Activated CD4-positive, alpha-beta T cell treated with anti-CD3 and anti-CD28 coated beads, Interleukin-2, amount 50 U/mL, for 24 hours (primary cell): ENCODE results near the gene SLC35C1.
"Not testable (repeated sequence)": the region's sequence is repeated elsewhere in the genome, so short reads cannot be mapped to it uniquely, and the experiment has no call there.

ENCODE experiments used
- DNase-seq, 2 donors: peaks; one replicate each; pipeline ENCODE4 v3.0.0-alpha.2; 2020; ENCODE audit warnings: low read depth in 1 of 2, low spot score in 1 of 2

The SLC35C1 gene

DNA sequence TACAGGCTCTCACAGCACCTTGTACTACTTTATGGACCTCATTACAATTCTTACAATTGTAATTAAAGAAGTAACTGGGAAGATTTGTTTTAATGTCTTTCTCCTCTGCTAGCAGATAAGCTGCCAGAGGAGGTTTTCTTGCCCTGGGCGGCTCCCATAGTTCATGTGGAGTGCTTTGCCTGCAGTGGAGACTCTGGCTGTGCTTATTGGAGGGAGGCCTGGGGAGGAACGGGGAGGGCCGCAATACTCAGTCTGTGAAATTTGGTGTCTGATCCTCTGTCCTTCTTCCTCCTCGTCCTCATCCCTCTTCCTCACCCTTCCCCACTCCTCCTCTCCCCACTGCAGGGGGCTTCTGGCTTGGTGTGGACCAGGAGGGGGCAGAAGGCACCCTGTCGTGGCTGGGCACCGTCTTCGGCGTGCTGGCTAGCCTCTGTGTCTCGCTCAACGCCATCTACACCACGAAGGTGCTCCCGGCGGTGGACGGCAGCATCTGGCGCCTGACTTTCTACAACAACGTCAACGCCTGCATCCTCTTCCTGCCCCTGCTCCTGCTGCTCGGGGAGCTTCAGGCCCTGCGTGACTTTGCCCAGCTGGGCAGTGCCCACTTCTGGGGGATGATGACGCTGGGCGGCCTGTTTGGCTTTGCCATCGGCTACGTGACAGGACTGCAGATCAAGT lies 5.6 kb downstream of the SLC35C1 start:
- no peak for DNase-seq

DNA sequence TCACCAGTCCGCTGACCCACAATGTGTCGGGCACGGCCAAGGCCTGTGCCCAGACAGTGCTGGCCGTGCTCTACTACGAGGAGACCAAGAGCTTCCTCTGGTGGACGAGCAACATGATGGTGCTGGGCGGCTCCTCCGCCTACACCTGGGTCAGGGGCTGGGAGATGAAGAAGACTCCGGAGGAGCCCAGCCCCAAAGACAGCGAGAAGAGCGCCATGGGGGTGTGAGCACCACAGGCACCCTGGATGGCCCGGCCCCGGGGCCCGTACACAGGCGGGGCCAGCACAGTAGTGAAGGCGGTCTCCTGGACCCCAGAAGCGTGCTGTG lies 6.1 kb downstream of the SLC35C1 start:
- no peak for DNase-seq

DNA sequence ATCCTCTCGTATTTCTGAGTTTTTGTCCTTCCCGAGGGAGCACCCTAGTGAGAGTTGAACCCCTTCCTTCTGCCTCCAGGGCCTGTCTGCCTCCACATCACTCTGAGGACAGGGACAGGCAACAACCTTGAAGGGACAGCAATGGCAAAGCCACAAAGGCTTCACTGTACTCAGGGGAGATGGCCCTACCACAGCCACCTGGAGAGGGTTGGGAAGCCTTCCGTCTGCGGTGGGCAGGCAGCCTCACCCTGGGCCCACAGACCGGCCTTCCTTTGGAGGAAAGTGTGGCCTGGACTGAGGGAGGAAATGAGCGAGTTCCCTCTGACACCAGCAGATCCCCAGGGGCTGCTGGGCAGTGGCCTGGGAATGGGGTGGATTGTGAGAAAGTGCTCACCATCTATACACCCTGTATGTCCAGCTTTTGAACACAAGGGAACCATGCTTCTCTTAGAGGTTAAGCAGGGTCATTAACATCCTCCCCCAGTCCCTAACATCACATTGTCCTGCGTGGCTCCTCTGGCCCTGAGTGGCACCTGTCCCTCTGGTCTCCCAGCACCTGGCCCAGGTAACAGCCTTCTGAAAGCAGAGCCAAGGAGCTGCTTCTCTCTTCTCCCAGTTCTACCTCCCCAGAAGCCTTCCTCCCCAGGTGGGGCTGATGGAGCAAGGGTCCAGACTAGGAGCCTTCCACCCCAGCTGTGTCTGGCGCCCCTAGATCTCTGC lies 6.8 kb downstream of the SLC35C1 start:
- no peak for DNase-seq

DNA sequence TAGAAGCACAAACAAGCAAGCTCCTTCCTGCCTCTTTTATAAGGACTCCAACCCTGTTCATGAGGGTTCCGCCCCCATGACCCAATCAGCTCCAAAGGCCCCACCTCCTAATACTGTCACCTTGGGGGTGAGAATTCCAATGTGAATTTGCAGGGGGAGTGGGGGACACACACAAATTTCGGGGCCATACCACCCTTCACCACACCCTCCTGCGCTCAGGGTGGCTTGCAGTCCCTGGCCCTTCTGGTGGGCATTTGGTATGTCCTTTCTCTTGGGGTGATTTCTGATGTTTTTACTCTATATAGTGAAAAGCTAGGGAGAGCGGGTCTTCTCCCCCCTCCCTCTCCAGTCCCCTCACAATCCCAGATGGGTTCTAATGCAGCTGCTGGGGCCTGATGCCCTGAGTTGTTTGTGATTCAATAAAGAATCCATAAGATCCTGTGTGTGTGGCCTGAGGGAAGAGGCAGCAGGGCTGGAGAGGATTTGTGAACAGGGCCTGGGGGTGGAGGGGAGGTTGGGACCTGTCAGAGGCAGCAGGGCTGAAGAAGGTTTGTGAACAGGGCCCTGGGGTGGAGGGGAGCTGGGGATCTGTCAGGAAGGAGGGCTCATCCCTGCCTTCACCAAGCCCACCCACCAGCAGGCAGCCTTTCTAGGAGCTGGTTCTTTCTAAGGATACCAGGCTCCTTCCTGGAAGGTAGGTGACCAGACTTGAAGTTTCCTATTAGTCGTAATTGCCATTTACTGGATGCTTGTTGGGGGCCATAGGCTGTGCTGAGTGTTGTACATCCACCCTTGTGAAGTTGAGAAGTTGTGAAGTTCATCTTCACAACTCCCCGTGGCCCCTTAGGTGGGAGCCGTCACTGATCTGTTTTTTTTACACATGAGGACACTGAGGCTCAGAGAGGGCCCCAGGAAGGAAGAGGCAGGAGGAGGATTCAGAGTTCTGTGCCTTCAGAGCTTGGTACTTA lies 7.9 kb downstream of the SLC35C1 start:
- no peak for DNase-seq

DNA sequence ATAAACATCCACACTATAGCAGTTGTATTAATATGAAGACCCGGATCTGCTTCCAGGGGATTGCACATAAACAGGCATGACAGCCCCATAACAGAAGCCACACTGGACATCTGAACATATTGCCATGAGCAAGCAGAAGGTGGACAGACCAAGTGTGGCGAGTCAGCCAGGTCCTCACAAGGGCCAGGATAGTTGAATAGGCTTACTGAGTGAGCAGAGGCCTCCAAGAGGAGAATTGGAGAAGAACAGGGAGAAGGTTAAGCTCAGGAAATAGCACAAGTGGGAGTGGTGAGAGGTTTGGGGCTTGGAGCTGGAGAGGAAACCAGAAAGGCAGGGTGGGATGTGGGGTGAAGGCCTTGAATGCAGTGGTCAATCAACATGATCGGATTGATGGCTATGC lies 10.8 kb downstream of the SLC35C1 start:
- DNase-seq: no peak

DNA sequence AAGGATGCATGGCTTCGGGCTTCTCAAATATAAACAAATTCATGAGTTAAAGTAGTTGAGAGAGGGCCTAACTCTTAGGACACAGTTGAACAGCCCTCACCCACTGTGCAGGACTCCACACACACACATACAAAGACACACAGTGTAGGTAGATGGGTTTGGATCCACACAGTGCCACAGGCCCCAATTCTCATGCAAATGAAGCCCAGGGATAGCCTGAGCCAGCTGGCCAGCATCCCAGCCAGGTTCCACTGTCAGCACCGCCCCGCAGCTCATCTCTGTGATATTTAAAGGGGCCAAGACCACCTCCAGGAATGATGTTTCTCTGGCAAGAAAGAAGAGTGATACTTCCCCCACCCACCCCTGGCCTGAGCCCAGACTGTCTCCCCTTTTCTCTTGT lies 11.7 kb downstream of the SLC35C1 start:
- DNase-seq: no peak

DNA sequence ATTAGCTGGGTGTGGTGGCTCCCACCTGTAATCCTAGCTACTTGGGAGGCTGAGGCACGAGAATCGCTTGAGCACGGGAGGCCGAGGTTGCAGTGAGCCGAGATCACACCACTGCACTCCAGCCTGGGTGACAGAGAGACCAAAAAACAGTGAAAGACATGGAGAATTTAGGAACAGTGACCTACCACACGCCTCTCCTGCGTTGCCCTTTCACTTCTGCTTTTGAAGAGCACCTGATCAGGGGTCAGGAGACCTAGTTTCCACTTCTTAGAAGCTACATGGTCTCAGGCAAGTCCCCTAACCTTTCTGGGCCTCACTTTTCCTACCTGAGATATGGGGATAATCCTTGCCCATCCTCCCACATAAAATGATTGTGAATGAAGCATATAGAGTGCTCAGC lies 12.2 kb downstream of the SLC35C1 start:
- no peak for DNase-seq

DNA sequence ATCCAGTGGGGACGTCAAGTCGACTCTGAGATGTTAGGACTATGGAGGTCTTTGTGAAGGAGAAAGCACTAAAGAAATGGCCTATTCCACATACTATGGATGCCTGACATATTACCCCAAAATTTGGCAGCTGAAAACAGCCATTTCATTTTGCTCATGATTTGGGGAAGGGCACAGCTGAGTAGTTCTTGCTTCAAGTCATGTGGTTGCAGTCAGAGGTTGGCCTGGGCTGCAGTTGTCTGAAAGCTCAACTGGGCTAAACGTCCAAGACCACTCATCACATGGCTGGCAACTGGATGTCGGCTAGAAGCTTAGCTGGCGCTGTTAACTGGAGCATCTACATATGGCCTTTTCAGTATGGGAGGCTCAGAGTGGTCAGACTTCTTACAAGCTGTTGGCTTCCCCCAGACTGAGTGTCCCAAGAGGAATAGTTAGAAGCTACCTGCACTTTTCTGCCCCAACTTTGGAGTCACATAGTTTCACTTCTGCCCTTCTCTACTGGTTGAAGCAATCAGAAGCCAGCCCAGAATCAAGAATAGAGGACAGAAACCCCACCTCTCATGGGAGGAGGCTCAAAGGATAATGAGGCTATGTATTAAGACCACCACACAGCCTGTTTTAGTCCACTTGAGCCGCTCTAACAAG lies 14.1 kb downstream of the SLC35C1 start:
- DNase-seq: no peak

DNA sequence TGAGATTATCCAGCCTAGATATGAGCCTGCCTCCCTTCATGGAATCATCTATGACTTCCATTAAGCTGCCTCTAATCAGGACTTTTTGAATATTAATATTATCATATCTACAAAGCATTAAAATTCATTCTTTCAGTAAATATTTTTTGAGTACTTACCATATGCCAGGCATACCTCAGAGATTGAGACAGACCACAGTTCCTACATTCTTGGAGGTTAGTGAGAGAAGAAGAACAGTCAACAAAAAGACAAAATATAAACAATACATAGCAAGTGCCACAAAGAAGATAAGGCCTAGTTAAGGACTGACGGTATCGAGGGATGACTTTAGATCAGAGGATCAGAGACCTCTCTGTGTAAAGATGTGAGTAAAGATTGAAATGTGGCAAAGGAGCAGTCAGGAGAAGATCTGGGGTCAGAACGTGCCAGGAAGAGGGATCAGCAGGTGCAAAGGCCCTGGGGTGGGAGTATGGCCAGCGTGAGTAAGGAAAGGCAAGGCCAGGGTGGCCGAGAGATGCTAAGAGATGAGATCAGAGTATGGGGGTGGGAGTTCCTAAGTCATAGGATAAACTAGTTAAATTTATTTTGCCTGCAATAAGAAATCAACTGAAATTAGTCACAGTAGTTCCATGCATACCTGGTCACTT lies 15.4 kb downstream of the SLC35C1 start:
- no peak for DNase-seq

DNA sequence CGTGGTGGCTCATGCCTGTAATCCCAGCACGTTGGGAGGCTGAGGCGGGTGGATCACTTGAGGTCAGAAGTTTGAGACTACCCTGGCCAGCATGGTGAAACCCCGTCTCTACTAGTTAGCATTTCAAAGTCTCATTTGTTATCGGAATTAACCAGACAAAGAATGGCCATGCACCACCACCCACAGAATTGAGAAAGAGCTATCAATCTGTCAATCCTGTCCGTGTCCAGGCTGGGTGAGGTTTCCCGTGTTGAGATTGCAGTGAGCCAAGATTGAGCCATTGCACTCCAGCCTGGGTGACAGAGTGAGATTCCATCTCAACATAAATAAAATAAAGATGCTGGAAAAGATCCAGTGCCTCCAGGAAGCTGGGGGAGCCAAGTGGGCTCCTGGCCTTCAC lies 21.5 kb downstream of the SLC35C1 start:
- DNase-seq: not testable (repeated sequence)

DNA sequence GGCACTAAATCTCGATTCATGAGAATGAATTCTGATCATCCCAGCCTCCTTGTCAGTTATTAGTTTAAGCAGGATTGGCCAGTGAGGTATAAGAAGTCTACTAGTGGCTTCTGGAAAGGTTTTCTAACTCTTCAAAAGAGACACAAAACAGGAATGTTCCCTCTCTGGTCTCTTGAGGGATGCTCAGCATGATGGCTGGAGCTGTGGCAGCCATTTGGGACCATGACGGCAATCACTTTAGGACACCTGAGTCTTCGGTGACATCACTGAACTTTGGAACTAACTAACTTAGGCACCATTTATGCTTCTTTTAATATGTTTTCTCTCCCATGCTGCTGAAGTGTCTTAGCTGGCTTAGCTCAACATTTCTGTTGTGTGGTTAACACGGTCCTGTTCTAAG lies 22.2 kb downstream of the SLC35C1 start:
- DNase-seq: no peak

DNA sequence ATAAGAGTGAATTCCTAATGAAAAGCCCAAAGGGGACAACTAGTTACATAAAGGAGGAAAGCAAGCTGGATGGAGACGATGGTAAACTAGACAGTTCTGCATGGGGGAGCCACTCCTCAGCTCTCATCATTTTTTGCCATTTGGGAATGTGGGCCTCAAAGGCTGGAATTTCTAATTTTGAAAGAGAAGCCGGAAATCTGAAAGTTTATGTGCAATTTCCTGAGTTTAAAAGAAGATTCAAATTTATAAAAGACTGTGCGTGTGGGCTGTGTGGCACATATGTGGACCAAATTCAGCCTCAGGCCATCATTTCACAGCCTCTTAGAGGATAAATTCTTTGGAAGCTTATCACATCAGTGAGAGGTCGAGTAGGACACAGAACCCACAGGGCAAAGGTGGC lies 24.0 kb downstream of the SLC35C1 start:
- no peak for DNase-seq

DNA sequence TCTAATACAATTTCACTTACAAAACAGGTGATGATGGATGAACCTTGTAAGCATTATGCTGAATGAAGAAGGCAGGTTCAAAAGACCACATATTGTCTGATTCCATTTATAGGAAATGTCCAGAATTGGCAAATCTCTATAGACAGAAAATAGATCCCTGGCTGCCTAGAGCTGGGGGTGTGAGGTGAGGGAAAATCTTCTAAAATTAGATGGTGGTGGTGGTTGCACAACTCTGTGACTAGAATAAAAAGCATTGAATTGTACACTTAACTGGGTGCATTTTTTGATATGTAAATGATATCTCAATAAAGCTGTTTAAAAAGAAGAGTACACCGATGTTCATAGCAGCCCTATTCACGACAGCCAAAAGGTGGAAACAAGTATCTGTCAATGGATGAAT lies 25.6 kb downstream of the SLC35C1 start:
- DNase-seq: no peak

DNA sequence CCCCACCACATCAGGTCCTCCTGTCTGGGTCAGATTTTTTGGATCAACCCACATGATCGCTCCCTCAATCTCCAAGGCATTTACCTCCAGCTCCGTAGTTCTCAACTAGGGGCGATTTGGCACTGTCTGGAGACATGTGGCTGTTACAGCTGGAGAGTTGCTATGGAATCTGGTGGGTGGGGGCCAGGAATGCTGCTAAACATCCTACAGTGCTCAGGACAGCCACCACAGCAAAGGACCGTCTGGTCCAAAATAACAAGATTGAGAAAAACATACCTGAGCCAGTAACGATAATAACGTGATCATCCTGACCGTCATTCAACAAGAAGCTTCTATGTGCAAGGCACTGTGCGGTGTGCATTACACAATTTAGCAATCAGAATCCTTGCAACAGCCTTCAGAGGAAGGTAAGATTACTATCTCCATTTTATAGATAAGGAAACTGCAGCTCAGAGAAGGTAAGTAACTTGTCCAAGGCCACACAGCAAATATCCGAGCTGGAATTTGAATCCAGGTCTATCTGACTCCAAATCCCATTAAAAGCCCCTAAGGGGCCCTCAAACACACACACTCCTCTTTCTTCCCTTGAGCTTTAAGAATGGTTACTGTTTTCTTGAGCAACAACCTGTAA lies 28.0 kb downstream of the SLC35C1 start:
- DNase-seq: no peak

DNA sequence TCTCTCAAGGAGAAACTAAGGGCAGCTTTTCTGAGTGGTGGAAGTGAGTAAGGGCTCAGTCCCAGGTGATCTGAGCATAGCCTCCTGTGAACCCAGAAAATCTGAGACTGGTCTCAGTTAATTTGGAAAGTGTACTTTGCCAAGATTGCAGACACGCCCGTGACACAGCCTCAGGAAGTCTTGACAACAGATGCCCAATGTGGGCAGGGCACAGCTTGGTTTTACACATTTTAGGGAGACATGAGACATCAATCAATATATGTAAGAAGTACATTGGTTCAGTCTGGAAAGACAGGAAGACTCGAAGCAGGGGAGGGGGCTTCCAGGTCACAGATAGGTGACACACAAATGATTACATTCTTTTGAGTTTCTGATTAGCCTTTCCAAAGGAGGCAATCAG lies 28.8 kb downstream of the SLC35C1 start:
- no peak for DNase-seq

DNA sequence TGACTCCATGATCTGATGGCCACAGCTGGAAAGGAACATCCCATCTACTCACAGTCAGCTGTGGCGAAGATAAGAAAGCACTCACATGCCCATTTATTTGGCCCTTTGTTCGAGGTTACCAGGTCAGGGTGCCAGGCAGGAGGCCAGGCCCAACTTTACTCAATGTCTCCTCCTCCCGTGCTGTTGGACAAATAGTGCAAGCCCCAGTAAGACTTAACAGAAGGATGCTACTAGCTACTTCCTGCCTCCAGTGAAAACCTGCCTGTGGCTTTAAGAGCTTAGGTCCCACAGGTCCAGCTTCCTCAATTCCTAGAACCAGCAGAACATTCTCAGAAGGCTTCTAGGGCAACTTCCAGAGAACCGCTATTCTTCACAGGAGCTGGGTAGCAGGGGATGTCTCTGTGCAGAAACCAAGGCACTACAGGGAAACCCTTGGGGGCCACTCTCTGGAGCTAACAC lies 29.4 kb downstream of the SLC35C1 start:
- no peak for DNase-seq

DNA sequence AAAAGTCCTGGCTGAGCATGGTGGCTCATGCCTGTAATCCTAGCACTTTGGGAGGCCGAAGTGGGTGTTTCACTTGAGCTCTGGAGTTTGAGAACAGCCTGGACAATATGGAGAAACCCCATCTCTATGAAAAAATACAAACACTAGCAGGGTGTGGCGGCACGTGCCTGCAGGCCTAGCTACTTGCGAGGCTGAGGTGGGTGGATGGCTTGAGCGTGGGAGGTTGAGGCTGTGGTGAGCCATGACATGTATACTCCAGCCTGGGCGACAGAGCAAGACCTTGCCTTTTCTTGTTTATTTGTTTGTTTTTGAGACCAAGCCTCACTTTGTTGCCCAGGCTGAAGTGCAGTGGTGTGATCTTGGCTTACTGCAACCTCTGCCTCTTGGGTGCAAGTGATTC lies 34.3 kb downstream of the SLC35C1 start:
- DNase-seq: no peak

DNA sequence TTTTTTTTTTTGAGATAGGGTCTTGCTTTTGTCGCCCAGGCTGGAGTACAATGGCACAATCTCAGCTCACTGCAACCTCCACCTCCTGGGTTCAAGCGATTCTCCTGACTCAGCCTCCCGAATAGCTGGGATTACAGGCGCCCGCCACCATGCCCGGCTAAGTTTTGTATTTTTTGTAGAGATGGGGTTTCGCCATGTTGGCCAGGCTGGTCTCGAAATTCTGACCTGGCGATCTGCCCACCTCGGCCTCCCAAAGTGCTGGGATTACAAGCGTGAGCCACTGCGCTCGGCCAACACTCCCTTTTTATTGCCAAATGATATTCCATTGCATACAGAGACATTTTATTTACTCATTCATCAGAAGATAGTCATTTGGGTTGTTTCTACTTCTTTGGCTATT lies 35.3 kb downstream of the SLC35C1 start:
- not testable (repeated sequence) for DNase-seq

DNA sequence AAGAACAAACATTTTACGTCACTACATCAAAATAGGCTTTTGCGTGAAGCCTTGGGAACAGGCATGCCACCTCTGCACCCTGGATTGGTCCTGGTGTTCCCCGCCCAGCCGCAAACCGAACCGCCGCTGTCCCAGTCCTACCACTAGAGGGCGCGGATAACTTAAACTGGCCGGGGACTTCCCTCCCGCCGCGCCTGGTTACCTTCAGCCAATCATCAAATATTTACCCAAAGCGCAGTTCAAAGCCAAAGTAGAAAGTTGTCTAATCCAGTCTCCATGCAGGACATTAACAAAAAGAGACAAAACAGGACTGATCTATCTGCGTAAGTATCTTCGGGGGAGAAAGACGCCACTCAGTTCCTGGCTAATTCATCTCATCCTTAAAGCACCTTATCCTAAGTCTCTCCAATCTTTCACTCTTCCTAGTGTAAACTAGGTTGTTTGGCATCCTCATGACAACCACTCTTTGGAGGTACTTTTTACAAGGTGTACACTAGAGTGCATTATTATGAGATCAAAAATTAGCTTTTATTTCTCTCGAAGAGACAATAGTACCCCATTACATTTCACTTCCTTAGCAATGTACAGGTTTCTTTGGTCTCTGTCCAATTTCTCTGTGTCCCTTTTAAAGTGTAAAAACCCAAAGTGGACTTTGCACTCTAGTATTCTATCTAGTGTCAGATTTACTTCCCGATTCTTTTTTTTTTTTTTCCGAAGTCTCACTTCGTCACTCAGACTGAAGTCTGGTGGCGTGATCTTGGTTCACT lies 38.4 kb downstream of the SLC35C1 start:
- DNase-seq: peak; percentile 69 to 87
